Loucy (cell line): ENCODE measurements around the gene RASSF5.

Source experiments
- H2AFZ ChIP-seq: fragments of 200-600 bp; sonication (generic); 2 replicates; pipeline ENCODE4 v1.6.0; 2016; ENCODE audit warnings: antibody characterized with exemption, mild to moderate bottlenecking, low read length, moderate library complexity
- H3F3A ChIP-seq: fragments of 200-600 bp; 2 replicates; pipeline ENCODE4 v1.6.0; 2016; ENCODE audit warnings: antibody characterized with exemption, low read depth, mild to moderate bottlenecking
- H3K27me3 ChIP-seq: fragments of 200-600 bp; sonication (generic); 2 replicates; pipeline ENCODE4 v1.6.1; 2014; ENCODE audit warnings: low read length, mild to moderate bottlenecking; ENCODE audit not compliant: insufficient read depth, poor library complexity, severe bottlenecking
- H3K36me3 ChIP-seq: fragments of 200-600 bp; sonication (generic); 2 replicates; pipeline ENCODE4 v1.6.1; 2016; ENCODE audit warnings: low read length; ENCODE audit not compliant: insufficient read depth
- H3K4me1 ChIP-seq: fragments of 200-600 bp; sonication (generic); 2 replicates; pipeline ENCODE4 v1.5.1; 2014; ENCODE audit warnings: low read length, mild to moderate bottlenecking; ENCODE audit not compliant: insufficient read depth, poor library complexity, severe bottlenecking
- H3K4me2 ChIP-seq: fragments of 200-600 bp; sonication (generic); 2 replicates; pipeline ENCODE4 v1.6.0; 2014; ENCODE audit warnings: antibody characterized with exemption, low read length, low read depth, mild to moderate bottlenecking; ENCODE audit not compliant: poor library complexity, severe bottlenecking
- H3K4me3 ChIP-seq: fragments of 200-600 bp; sonication (generic); 2 replicates; pipeline ENCODE4 v1.5.1; 2014; ENCODE audit warnings: low read length, mild to moderate bottlenecking, mixed read lengths; ENCODE audit not compliant: poor library complexity, severe bottlenecking
- H3K79me2 ChIP-seq: fragments of 200-600 bp; sonication (generic); 2 replicates; pipeline ENCODE4 v1.6.1; 2014; ENCODE audit warnings: low read length; ENCODE audit not compliant: insufficient read depth
- H3K9ac ChIP-seq: fragments of 200-600 bp; sonication (generic); 2 replicates; pipeline ENCODE4 v1.6.0; 2014; ENCODE audit warnings: mild to moderate bottlenecking, low read depth, low read length, moderate library complexity; ENCODE audit not compliant: poor library complexity, severe bottlenecking
- H3K9me2 ChIP-seq: fragments of 200-600 bp; sonication (generic); replicated peaks from 2 replicates; pipeline ENCODE4 v1.6.1; 2016; ENCODE audit warnings: low read depth, low read length, mixed read lengths
- H3K9me3 ChIP-seq: fragments of 200-600 bp; sonication (generic); 2 replicates; pipeline ENCODE4 v1.6.1; 2014; ENCODE audit warnings: mild to moderate bottlenecking, antibody characterized with exemption, low read length, low read depth; ENCODE audit not compliant: insufficient read depth
- H4K20me1 ChIP-seq: fragments of 200-600 bp; sonication (generic); 2 replicates; pipeline ENCODE4 v1.6.0; 2014; ENCODE audit warnings: antibody characterized with exemption, low read length, mild to moderate bottlenecking; ENCODE audit not compliant: insufficient read depth, poor library complexity, severe bottlenecking
- CTCF ChIP-seq: fragments of 200-600 bp; sonication (generic); conservative IDR thresholded peaks from 2 replicates; pipeline ENCODE4 v1.5.1; 2014; ENCODE audit warnings: mild to moderate bottlenecking, antibody characterized with exemption, low read length
- EZH2phosphoT487 ChIP-seq: fragments of 200-600 bp; IDR thresholded peaks from 2 replicates; pipeline ENCODE4 v1.6.1; 2018; ENCODE audit warnings: antibody characterized with exemption, mild to moderate bottlenecking, moderate library complexity, borderline replicate concordance

The RASSF5 gene

GRCh38 chr1:206500046-206500445 lies 7.3 kb upstream of the RASSF5 start:
- Histone ChIP-seq H3K9ac (no peak overlapping the region), H3K4me2 (no peak overlapping the region), H3K9me2 (no peaks in the 10 kb centered on the region), H2AFZ (no peak overlapping the region), H3K36me3 (peaks cover 3% of the 10 kb centered on the region; the same call in 1 of the 2 replicates), H3K4me1 (peaks cover 15% of the 10 kb centered on the region), H3K9me3 (no peaks in the 10 kb centered on the region), H4K20me1 (no peaks in the 10 kb centered on the region), H3F3A (no peaks in the 10 kb centered on the region), H3K79me2 (no peaks in the 10 kb centered on the region), H3K27me3 (no peaks in the 10 kb centered on the region), H3K4me3 (no peak overlapping the region)
- TF ChIP-seq CTCF (no peak), EZH2phosphoT487 (no peak)

- TF ChIP-seq CTCF (no peak), EZH2phosphoT487 (no peak)
- Histone ChIP-seq H3K9me2 (no peaks in the 10 kb centered on the region), H3K4me2 (no peak overlapping the region), H2AFZ (no peak overlapping the region), H3K79me2 (no peaks in the 10 kb centered on the region), H3F3A (no peaks in the 10 kb centered on the region), H3K4me3 (no peak overlapping the region), H4K20me1 (no peaks in the 10 kb centered on the region), H3K4me1 (peaks cover 6% of the 10 kb centered on the region), H3K36me3 (no peaks in the 10 kb centered on the region; the same call in 1 of the 2 replicates), H3K9me3 (no peaks in the 10 kb centered on the region), H3K27me3 (no peaks in the 10 kb centered on the region), H3K9ac (no peak overlapping the region)
Measured at GRCh38 chr1:206501881-206502280, 5.5 kb upstream of the RASSF5 start.

GRCh38 chr1:206502403-206502802 lies 4.9 kb upstream of the RASSF5 start:
- Histone ChIP-seq H3K9ac (no peak overlapping the region), H3K36me3 (no peaks in the 10 kb centered on the region; the same call in 1 of the 2 replicates), H3K79me2 (no peaks in the 10 kb centered on the region), H3K27me3 (no peaks in the 10 kb centered on the region), H4K20me1 (no peaks in the 10 kb centered on the region), H2AFZ (no peak overlapping the region), H3K4me1 (peaks cover 5% of the 10 kb centered on the region), H3K9me3 (no peaks in the 10 kb centered on the region), H3K4me2 (no peak overlapping the region), H3K9me2 (no peaks in the 10 kb centered on the region), H3K4me3 (no peak overlapping the region), H3F3A (no peaks in the 10 kb centered on the region)
- no peak for TF ChIP-seq CTCF
- TF ChIP-seq EZH2phosphoT487, result no peak
